HFF-Myc (cell line): Measurements from ENCODE around the gene AFF1.

Experiments
- DNase-seq: peaks from one replicate; pipeline ENCODE4 v3.0.0-alpha.2; 2011; ENCODE audit warnings: low read depth; ENCODE audit errors: extremely low read depth
- H3K4me3 ChIP-seq: replicated peaks from 2 replicates; pipeline ENCODE4 v1.5.1; 2011; ENCODE audit warnings: low read depth, mild to moderate bottlenecking, control low read depth, low read length
- CTCF ChIP-seq: IDR thresholded peaks from 2 replicates; pipeline ENCODE4 v1.5.1; 2012; ENCODE audit warnings: mild to moderate bottlenecking, low read depth, low read length, control low read depth; ENCODE audit errors: missing control alignments

AFF1 gene

GRCh38 chr4:86921608-86922252, 13.1 kb upstream of the AFF1 start:
- no peak overlapping the region for H3K4me3 ChIP-seq
- DNase-seq = no peak
- TF ChIP-seq CTCF = no peak

- no peak for TF ChIP-seq CTCF
- no peak overlapping the region for H3K4me3 ChIP-seq
- no peak for DNase-seq
Observed at GRCh38 chr4:86924811-86925210, 10.0 kb upstream of the AFF1 start.

GRCh38 chr4:86926435-86927086, 8.2 kb upstream of the AFF1 start:
- no peak for TF ChIP-seq CTCF
- DNase-seq = no peak
- H3K4me3 ChIP-seq = no peak overlapping the region

- TF ChIP-seq CTCF = no peak
- H3K4me3 ChIP-seq = no peak overlapping the region
- DNase-seq = no peak
Observed at GRCh38 chr4:86927843-86928395, 6.9 kb upstream of the AFF1 start.

- TF ChIP-seq CTCF = no peak
- no peak for DNase-seq
- H3K4me3 ChIP-seq = no peak overlapping the region
Observed at GRCh38 chr4:86928400-86929255, 6.2 kb upstream of the AFF1 start.

GRCh38 chr4:86934147-86934770, 552 bp upstream of the AFF1 start:
- DNase-seq = no peak
- no peak for TF ChIP-seq CTCF

More at GRCh38 chr4:86934147-86934770, 552 bp upstream of the AFF1 start:
- peak overlapping the region; percentile 67 for H3K4me3 ChIP-seq
